WERI-Rb-1 (cell line): ENCODE data around the gene MAPT.

ENCODE experiments used
- DNase-seq: peaks from one replicate; pipeline ENCODE4 v3.0.0-alpha.2; 2020
- H3K27ac ChIP-seq: fragments of 250-450 bp; sonication (Bioruptor Pico); 2 replicates; pipeline ENCODE4 v1.5.1; 2020; ENCODE audit warnings: mild to moderate bottlenecking, moderate library complexity
- H3K27me3 ChIP-seq: fragments of 250-450 bp; sonication (Bioruptor Pico); 2 replicates; pipeline ENCODE4 v1.5.1; 2021; ENCODE audit warnings: mild to moderate bottlenecking, low read depth, moderate library complexity; ENCODE audit not compliant: insufficient read depth, severe bottlenecking
- H3K36me3 ChIP-seq: fragments of 250-450 bp; sonication (Bioruptor Pico); 2 replicates; pipeline ENCODE4 v1.5.1; 2020; ENCODE audit warnings: mild to moderate bottlenecking, moderate library complexity
- H3K4me3 ChIP-seq: 2 replicates; pipeline ENCODE4 v1.5.1; 2011; ENCODE audit warnings: low read depth, mild to moderate bottlenecking, control low read depth, low read length
- H3K9me3 ChIP-seq: fragments of 250-450 bp; sonication (Bioruptor Pico); 2 replicates; pipeline ENCODE4 v1.5.1; 2021; ENCODE audit warnings: mild to moderate bottlenecking, moderate library complexity; ENCODE audit not compliant: severe bottlenecking
- TF ChIP-seq, protein P1 (sequence below): IDR thresholded peaks from 2 replicates; pipeline ENCODE4 v1.5.1; 2011; ENCODE audit warnings: low read depth, mild to moderate bottlenecking, control low read depth, inconsistent platforms, low read length

Gene MAPT

DNA sequence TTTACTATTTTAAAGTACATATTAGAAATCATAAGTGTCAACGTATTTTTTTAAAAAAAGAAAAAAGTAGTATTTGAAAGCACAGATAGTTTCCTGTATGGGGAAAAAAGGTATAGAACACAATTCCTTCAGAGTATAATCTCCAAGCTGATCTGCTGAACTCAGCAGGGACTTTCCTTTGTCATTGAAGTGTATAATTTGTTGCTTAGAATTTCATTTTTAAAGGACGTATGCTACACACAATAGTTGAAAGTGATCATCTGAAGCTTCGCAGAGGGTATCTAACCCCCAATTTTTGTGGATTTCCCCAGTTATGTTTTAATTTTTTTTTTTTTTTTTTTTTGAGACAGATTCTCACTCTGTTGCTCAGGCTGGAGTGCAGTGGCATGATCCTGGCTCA lies 20.2 kb upstream of the MAPT start:
- no peaks in the 10 kb centered on the region for H3K27me3 ChIP-seq
- H3K27ac ChIP-seq, result no peak overlapping the region

DNA sequence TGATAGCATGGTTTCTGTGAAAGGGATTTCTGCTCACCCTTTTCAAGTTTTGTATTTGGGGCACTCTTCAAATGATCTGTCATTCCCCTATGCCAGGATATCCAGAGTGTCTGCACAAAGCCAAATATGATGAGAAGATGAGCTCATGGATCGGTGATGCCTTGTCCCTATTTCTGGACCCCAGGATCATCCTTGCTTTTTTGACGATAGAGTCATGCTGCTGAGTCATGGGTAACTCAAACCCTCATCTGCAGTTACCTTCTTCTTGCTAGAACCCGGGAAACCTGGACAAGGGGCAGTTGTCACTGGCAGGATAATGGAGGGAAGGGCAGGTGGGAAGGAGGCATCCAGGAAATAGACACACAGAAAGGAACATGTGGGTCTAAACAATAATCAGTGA lies 17.8 kb upstream of the MAPT start:
- H3K9me3 ChIP-seq, result no peaks in the 10 kb centered on the region
- TF ChIP-seq, protein P1, sequence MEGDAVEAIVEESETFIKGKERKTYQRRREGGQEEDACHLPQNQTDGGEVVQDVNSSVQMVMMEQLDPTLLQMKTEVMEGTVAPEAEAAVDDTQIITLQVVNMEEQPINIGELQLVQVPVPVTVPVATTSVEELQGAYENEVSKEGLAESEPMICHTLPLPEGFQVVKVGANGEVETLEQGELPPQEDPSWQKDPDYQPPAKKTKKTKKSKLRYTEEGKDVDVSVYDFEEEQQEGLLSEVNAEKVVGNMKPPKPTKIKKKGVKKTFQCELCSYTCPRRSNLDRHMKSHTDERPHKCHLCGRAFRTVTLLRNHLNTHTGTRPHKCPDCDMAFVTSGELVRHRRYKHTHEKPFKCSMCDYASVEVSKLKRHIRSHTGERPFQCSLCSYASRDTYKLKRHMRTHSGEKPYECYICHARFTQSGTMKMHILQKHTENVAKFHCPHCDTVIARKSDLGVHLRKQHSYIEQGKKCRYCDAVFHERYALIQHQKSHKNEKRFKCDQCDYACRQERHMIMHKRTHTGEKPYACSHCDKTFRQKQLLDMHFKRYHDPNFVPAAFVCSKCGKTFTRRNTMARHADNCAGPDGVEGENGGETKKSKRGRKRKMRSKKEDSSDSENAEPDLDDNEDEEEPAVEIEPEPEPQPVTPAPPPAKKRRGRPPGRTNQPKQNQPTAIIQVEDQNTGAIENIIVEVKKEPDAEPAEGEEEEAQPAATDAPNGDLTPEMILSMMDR, result no peak
- no peaks in the 10 kb centered on the region for H3K36me3 ChIP-seq
- no peaks in the 10 kb centered on the region for H3K27me3 ChIP-seq
- DNase-seq, result no peak
- H3K27ac ChIP-seq, result no peak overlapping the region
- H3K4me3 ChIP-seq, result no peak overlapping the region

More for the DNA sequence above, 20.2 kb upstream of the MAPT start:
- H3K9me3 ChIP-seq, result no peaks in the 10 kb centered on the region
- no peaks in the 10 kb centered on the region for H3K36me3 ChIP-seq
- TF ChIP-seq, protein P1, result no peak
- no peak overlapping the region for H3K4me3 ChIP-seq
- no peak for DNase-seq

DNA sequence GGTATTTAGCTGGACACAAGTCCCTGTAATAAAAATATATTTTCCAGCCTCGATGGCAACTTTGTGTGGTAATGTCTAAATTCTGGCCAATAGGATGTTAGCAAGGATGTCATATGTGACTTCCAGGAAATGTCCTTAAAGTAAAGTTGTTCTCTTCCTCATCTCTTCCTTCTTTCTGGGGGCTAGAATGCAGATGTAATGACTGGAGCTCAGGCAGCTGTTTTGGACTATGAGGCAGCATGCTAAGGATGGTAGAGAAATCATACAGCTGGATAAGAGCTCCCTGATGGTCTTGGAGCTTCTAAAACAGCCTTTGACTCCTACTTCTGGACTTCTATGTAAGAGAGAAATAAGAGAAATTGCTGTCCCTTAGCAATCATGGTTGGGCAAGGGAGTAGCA lies 16.9 kb upstream of the MAPT start:
- no peaks in the 10 kb centered on the region for H3K36me3 ChIP-seq
- no peaks in the 10 kb centered on the region for H3K9me3 ChIP-seq
- DNase-seq, result no peak
- H3K27ac ChIP-seq, result no peak overlapping the region
- no peak overlapping the region for H3K4me3 ChIP-seq
- H3K27me3 ChIP-seq, result no peaks in the 10 kb centered on the region
- TF ChIP-seq, protein P1, result no peak

DNA sequence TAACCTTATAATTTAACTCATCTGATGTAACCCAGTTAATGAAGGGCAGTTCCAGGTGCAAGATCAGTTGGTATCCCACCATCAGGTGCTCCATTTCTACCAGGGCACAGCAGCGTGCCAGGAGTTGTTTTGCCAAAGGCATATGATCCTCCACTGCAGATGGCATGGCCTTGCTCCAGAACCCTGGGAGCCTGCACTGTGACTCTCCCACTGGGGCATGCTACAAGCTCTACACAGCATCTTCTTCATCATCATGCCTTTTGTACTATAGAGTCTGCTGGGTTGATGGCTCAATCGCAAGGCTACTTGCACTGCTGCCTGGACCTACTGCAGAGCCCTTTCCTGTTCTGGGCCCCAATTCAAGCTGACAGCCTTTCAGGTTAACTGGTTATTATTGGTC lies 11.3 kb upstream of the MAPT start:
- TF ChIP-seq, protein P1, result no peak
- no peak for DNase-seq
- Histone ChIP-seq H3K27ac (no peak overlapping the region), H3K9me3 (peaks cover 3% of the 10 kb centered on the region), H3K27me3 (no peaks in the 10 kb centered on the region), H3K36me3 (no peaks in the 10 kb centered on the region), H3K4me3 (no peak overlapping the region)

DNA sequence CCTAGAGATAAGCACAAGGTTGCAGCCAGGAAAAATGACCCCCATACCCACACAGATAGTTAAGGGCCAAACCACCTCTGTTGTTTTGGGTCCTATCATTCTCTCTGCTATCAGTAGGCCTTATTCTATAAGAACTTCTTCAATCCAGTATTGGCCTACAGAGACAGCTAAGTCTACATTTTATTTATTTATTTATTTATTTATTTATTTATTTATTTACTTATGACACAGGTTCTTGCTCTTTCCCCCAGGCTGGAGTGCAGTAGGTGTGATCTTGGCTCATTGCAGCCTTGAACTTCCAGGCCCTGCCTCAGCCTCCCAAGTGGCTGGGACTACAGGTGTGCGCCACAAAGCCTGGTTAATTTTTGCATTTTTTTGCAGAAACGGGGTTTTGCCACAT lies 7.5 kb upstream of the MAPT start:
- DNase-seq, result no peak
- Histone ChIP-seq H3K27ac (no peak overlapping the region), H3K36me3 (no peaks in the 10 kb centered on the region), H3K4me3 (no peak overlapping the region), H3K9me3 (peaks cover 3% of the 10 kb centered on the region), H3K27me3 (no peaks in the 10 kb centered on the region)
- TF ChIP-seq, protein P1, result no peak

DNA sequence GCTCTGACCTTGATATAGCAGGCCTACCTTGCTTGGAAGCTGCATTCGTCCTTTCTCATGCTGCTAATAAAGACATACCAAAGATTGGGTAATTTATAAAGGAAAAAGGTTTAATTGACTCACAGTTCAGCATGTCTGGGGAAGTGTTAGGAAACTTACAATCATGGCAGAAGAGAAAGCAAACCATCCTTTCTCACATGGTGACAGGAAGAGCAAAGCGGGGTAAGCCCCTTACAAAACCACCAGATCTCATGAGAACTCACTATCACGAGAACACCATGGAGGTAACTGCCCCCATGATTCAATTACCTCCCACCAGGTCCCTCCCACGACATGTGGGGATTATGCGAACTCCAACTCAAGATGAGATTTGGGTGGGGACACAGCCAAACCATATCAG lies 6.0 kb upstream of the MAPT start:
- Histone ChIP-seq H3K36me3 (no peaks in the 10 kb centered on the region), H3K27ac (no peak overlapping the region), H3K4me3 (no peak overlapping the region), H3K27me3 (no peaks in the 10 kb centered on the region), H3K9me3 (peaks cover 3% of the 10 kb centered on the region)
- DNase-seq, result no peak
- TF ChIP-seq, protein P1, result no peak
